Lung (tissue), 12 donors: ENCODE data around the gene TGFBR1. TPM values are rescaled to one million over a fixed set of nuclear protein-coding genes. Genes with fewer than 3 reads are reported as not detected.

Source experiments
- ATAC-seq: fragments of 200-7000 bp; cut with Tn5 transposase; one replicate; pipeline ENCODE4 v1.9.1; 2020; ENCODE audit warnings: moderate number of reproducible peaks; ENCODE audit not compliant: insufficient read depth, low FRiP score
- DNase-seq, 3 donors: peaks; one replicate each; pipeline ENCODE4 v3.0.0-alpha.2; 2013 to 2017
- H3K27ac ChIP-seq, 2 donors: one replicate each; pipeline ENCODE4 v1.5.1; 2013; ENCODE audit warnings: mild to moderate bottlenecking in 2 of 2, moderate library complexity in 2 of 2, control low read depth in 1 of 2, inconsistent platforms in 1 of 2, low read depth in 1 of 2, low read length in 1 of 2
- H3K27me3 ChIP-seq, 3 donors: one replicate each; pipeline ENCODE4 v1.5.1; 2013; ENCODE audit warnings: low read length in 2 of 3; ENCODE audit not compliant: control insufficient read depth in 3 of 3, insufficient read depth in 3 of 3
- H3K36me3 ChIP-seq, 4 donors: one replicate each; pipeline ENCODE4 v1.5.1; 2013; ENCODE audit warnings: low read length in 4 of 4, mild to moderate bottlenecking in 1 of 4, moderate library complexity in 1 of 4; ENCODE audit not compliant: control insufficient read depth in 4 of 4, insufficient read depth in 4 of 4
- H3K4me1 ChIP-seq, 5 donors: one replicate each; pipeline ENCODE4 v1.5.1; 2013; ENCODE audit warnings: low read length in 5 of 5, mild to moderate bottlenecking in 2 of 5, moderate library complexity in 1 of 5; ENCODE audit not compliant: control insufficient read depth in 5 of 5, insufficient read depth in 5 of 5
- H3K4me3 ChIP-seq: one replicate; pipeline ENCODE4 v1.5.1; 2013; ENCODE audit warnings: mild to moderate bottlenecking, control low read depth, moderate library complexity
- H3K9ac ChIP-seq, 2 donors: one replicate each; pipeline ENCODE4 v1.5.1; 2013; ENCODE audit warnings: low read length in 2 of 2, control low read depth in 1 of 2; ENCODE audit not compliant: insufficient read depth in 1 of 2
- H3K9me3 ChIP-seq, 4 donors: one replicate each; pipeline ENCODE4 v1.5.1; 2013; ENCODE audit warnings: low read length in 3 of 4, mild to moderate bottlenecking in 1 of 4, moderate library complexity in 1 of 4; ENCODE audit not compliant: control insufficient read depth in 4 of 4, insufficient read depth in 3 of 4
- CTCF ChIP-seq: IDR thresholded peaks from 2 replicates; pipeline ENCODE4 v1.5.1; 2012; ENCODE audit warnings: mild to moderate bottlenecking; ENCODE audit errors: control extremely low read depth, extremely low read depth
- WGBS, 2 donors: extraction: QIAGEN DNeasy Blood & Tissue Kit; methylation state at CpG; one replicate each; pipeline ENCODE4 v1.1.7; 2013; 5-methylcytosine and 5-hydroxymethylcytosine counted together
- polyA plus RNA-seq, 2 donors: library from polyadenylated mRNA; stranded (reverse); fragments of 200-250 nt; gene quantifications; one replicate each; pipeline ENCODE4 v1.2.1, GENCODE V29; 2013
- total RNA-seq, 2 donors: library from RNA; depleted of rRNA in 1 of 2; stranded (reverse); fragments of >200 nt in 1 of 2; gene quantifications; one replicate each; pipeline ENCODE4 v1.2.1, GENCODE V29; 2014 to 2021
- donor health status: control.
- donor health status: control.
- donor health status: Bipolar disorder and iron deficiency.
- donor health status: healthy.
- donor health status: DM: yes; HTN: yes; CAD: no.

Gene TGFBR1
- total and polyA plus RNA-seq, 4 donors = 14.2 to 73.2 (median 28.9) TPM

GRCh38 chr9:99069075-99069474, 35.8 kb upstream of the TGFBR1 start:
- H3K9ac ChIP-seq = no peak overlapping the region
- H3K9me3 ChIP-seq = no peaks in the 10 kb centered on the region
- DNase-seq (no peak), ATAC-seq (no peak)
- H3K4me1 ChIP-seq = peaks cover 0 to 13% (median 3%) of the 10 kb centered on the region in 5 donors
- no peak overlapping the region for H3K4me3 ChIP-seq
- H3K27ac ChIP-seq = no peak overlapping the region
- WGBS, 2 donors = 65 to 79% methylated on average over 1 of the region's 1 CpG
- no peaks in the 10 kb centered on the region for H3K27me3 ChIP-seq
- TF ChIP-seq CTCF = no peak
- H3K36me3 ChIP-seq = peaks cover 0 to 8% (median under 1%) of the 10 kb centered on the region in 4 donors

- no peak for TF ChIP-seq CTCF
- H3K4me3 ChIP-seq = no peak overlapping the region
- H3K4me1 ChIP-seq = peaks cover 0 to 13% (median 3%) of the 10 kb centered on the region in 5 donors
- H3K9ac ChIP-seq = no peak overlapping the region
- no peaks in the 10 kb centered on the region for H3K27me3 ChIP-seq
- WGBS, 2 donors = 90 to 97% methylated on average over 12 of the region's 12 CpGs
- H3K36me3 ChIP-seq = peaks cover 0 to 4% (median under 1%) of the 10 kb centered on the region in 4 donors
- no peaks in the 10 kb centered on the region for H3K9me3 ChIP-seq
- H3K27ac ChIP-seq = no peak overlapping the region
- ATAC-seq (no peak), DNase-seq (peak in 2 of 3 donors; percentile 18 to 43)
Measured at GRCh38 chr9:99069546-99069945, 35.4 kb upstream of the TGFBR1 start.

- Histone ChIP-seq H3K9me3 (no peaks in the 10 kb centered on the region), H3K4me1 (peaks cover 0 to 13% (median 3%) of the 10 kb centered on the region in 5 donors), H3K36me3 (peaks cover 0 to 3% (median under 1%) of the 10 kb centered on the region in 4 donors), H3K9ac (no peak overlapping the region), H3K27me3 (no peaks in the 10 kb centered on the region), H3K27ac (peak overlapping the region; percentile 5 to 23), H3K4me3 (no peak overlapping the region)
- WGBS, 2 donors = 70 to 76% methylated on average over 6 of the region's 6 CpGs
- TF ChIP-seq CTCF = no peak
- no peak for ATAC-seq
- no peak for DNase-seq
Measured at GRCh38 chr9:99070681-99071080, 34.2 kb upstream of the TGFBR1 start.
